Lower leg skin (tissue), 4 donors: ENCODE results near the gene ABL1. TPM values are rescaled to one million over a fixed set of nuclear protein-coding genes. Genes with fewer than 3 reads are reported as not detected.

Experiments
- DNase-seq, 2 donors: peaks; one replicate each; pipeline ENCODE4 v3.0.0-alpha.2; 2019; ENCODE audit warnings: low spot score in 2 of 2
- H3K4me3 ChIP-seq: fragments of 200-600 bp; sonication (generic); 2 replicates; pipeline ENCODE4 v1.5.1; 2017; ENCODE audit warnings: mild to moderate bottlenecking, low read depth; ENCODE audit not compliant: poor library complexity, severe bottlenecking
- POLR2A ChIP-seq, 2 donors: fragments of 450-650 bp; IDR thresholded peaks; one replicate each; pipeline ENCODE4 v1.6.1; 2016 to 2017; ENCODE audit warnings: antibody characterized with exemption in 2 of 2, mild to moderate bottlenecking in 1 of 2, moderate library complexity in 1 of 2
- WGBS, 2 donors: methylation state at CpG; one replicate each; pipeline ENCODE4 v1.1.5; 2018; 5-methylcytosine and 5-hydroxymethylcytosine counted together
- intact Hi-C: fragments of 100-400 bp; cut with DNase I; formaldehyde crosslinking; loops from one replicate; pipeline ENCODE4 v1.15.0; 2023; ENCODE audit warnings: low total_unique reads
- total RNA-seq, 4 donors: library from RNA; depleted of rRNA; stranded (reverse); fragments of >200 nt; gene quantifications; one replicate each; pipeline ENCODE4 v1.1.0, GENCODE V29; 2016
- TF ChIP-seq, protein P1 (sequence below), 3 donors: fragments of 450-650 bp; IDR thresholded peaks; one replicate each; pipeline ENCODE4 v1.5.1; 2016; ENCODE audit warnings: antibody characterized with exemption in 3 of 3, mild to moderate bottlenecking in 3 of 3, moderate library complexity in 2 of 3

Gene ABL1
- total RNA-seq: 10 to 100 TPM; 21.2 to 47.2 (median 34.3) TPM

DNA sequence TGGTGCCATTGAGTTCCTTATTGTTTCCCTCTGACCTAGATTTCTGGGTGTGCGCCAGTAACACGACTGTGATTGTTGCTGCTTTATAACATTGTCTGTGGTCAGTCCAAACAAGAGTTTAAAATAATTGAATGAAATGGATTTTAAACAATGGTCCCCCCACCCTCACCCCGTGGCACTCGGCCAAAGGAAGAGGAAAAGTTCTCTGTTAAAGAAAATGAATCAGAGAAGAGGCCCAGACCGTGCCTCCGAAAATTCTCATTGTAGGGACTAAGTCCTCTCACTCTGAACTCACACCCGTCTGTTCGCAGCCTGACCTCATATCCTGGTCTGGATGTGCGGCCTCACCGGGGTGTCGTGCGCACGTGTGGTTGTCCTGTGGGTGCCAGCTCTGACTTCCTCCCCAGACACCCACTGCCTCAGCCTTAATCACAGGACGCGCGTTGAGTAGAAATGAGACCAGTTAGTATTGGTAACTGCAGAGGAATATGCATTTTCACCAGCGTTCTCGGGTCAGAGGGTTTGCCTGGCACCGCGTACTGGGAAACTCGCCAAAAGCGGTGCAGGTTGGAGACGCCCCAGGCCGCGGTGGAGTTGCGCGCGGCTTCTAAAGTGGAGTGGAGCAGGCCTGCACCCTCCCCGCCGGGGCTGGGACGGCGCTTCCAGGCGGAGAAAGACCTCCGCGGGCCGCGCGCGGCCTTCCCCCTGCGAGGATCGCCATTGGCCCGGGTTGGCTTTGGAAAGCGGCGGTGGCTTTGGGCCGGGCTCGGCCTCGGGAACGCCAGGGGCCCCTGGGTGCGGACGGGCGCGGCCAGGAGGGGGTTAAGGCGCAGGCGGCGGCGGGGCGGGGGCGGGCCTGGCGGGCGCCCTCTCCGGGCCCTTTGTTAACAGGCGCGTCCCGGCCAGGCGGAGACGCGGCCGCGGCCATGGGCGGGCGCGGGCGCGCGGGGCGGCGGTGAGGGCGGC lies at the start of gene ABL1:
ABL1 (plus strand) TSS at position 884 of the 966 bp plus-strand sequence. CDS start 193 bp downstream, outside the sequence.
- intact Hi-C loops: no loop called here
- H3K4me3 ChIP-seq: peak within 1 kb of the TSS; percentile 53
- TF ChIP-seq, protein P1, sequence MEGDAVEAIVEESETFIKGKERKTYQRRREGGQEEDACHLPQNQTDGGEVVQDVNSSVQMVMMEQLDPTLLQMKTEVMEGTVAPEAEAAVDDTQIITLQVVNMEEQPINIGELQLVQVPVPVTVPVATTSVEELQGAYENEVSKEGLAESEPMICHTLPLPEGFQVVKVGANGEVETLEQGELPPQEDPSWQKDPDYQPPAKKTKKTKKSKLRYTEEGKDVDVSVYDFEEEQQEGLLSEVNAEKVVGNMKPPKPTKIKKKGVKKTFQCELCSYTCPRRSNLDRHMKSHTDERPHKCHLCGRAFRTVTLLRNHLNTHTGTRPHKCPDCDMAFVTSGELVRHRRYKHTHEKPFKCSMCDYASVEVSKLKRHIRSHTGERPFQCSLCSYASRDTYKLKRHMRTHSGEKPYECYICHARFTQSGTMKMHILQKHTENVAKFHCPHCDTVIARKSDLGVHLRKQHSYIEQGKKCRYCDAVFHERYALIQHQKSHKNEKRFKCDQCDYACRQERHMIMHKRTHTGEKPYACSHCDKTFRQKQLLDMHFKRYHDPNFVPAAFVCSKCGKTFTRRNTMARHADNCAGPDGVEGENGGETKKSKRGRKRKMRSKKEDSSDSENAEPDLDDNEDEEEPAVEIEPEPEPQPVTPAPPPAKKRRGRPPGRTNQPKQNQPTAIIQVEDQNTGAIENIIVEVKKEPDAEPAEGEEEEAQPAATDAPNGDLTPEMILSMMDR (IDR thresholded peaks at IDR 0.05): no peak
- no peak for TF ChIP-seq POLR2A (IDR thresholded peaks at IDR 0.05)
- WGBS, 2 donors: 2 to 5% methylated on average over 28 to 44 of the region's 78 CpGs
- peak; percentile 53 to 93 for DNase-seq

GRCh38 chr9:130785940-130786508 lies 49.0 kb upstream of the ABL1 start:
- TF ChIP-seq, protein P1 (IDR thresholded peaks at IDR 0.05): no peak
- TF ChIP-seq POLR2A (IDR thresholded peaks at IDR 0.05): no peak
- no peak for DNase-seq
- 64 to 81% methylated on average over 6 of the region's 6 CpGs for WGBS, 2 donors
- H3K4me3 ChIP-seq: no peak overlapping the region
- intact Hi-C loops: no loop called here

GRCh38 chr9:130786526-130786925 lies 48.5 kb upstream of the ABL1 start:
- intact Hi-C loops: no loop called here
- WGBS, 2 donors: 79 to 83% methylated on average over 4 of the region's 4 CpGs
- TF ChIP-seq POLR2A (IDR thresholded peaks at IDR 0.05): no peak
- TF ChIP-seq, protein P1 (IDR thresholded peaks at IDR 0.05): no peak

DNA sequence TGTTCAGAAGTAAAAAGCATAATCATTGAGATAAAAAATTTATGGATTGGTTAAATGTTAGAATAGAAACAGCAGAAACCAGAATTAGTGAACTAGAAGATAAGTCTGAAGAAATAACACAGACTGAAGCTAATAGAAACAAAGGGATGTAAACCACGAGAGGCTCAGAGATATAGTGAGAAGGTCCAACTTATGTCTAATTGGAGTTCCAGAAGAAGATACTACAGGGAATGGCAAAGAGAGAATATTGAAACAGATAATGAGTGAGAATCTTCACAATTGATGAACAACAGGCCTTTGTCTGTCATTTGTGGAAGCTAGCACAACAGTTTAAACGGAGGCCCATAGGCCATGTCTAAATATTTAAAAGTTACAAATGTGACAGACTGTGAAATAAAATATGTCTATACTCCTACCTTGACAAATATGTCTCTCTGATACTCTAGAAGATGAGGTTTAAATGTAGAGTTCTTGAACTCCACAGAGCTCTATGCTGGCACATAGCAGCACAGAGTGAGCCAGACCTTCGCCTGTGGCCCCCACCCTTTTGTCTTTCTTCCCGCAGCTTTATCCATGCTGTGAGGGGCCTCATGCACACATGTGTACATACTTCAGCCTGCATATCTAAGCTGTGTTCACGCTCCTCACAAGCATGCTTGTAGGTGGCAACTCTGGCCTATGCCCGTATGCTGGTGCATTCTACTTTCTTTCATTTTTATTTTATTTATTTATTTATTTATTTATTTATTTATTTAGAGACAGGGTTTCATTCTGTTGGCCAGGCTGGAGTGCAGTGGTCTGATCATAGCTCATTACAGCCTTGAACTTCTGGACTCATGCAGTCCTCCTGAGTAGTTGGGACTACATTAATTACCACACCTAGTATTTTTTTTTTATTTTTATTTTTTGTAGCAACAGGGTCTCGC lies 45.0 kb upstream of the ABL1 start:
- intact Hi-C loops: no loop called here
- 97 to 98% methylated on average over 7 of the region's 7 CpGs for WGBS, 2 donors
- TF ChIP-seq, protein P1 (IDR thresholded peaks at IDR 0.05): no peak
- no peak for TF ChIP-seq POLR2A (IDR thresholded peaks at IDR 0.05)
- no peak for DNase-seq
- no peak overlapping the region for H3K4me3 ChIP-seq

More at GRCh38 chr9:130786526-130786925, 48.5 kb upstream of the ABL1 start:
- no peak overlapping the region for H3K4me3 ChIP-seq
- no peak for DNase-seq

- intact Hi-C loops: no loop called here
- WGBS, 2 donors: 79 to 86% methylated on average over 7 of the region's 7 CpGs
- no peak overlapping the region for H3K4me3 ChIP-seq
- no peak for TF ChIP-seq POLR2A (IDR thresholded peaks at IDR 0.05)
- TF ChIP-seq, protein P1 (IDR thresholded peaks at IDR 0.05): no peak
- DNase-seq: no peak
These were observed 43.7 kb upstream of the ABL1 start for GRCh38 chr9:130791303-130791894.
